Tibial nerve (tissue), 4 donors: ENCODE data around the gene GDPD5.

Source experiments
- EP300 ChIP-seq, 2 donors: sonication (generic); formaldehyde crosslinking; IDR thresholded peaks; one replicate each; pipeline ENCODE4 v1.6.1; 2017; ENCODE audit warnings: antibody characterized with exemption in 2 of 2, mild to moderate bottlenecking in 1 of 2
- POLR2A ChIP-seq, 2 donors: fragments of 450-650 bp; IDR thresholded peaks; one replicate each; pipeline ENCODE4 v1.6.1; 2017; ENCODE audit warnings: antibody characterized with exemption in 2 of 2, mild to moderate bottlenecking in 2 of 2, moderate library complexity in 2 of 2
- TF ChIP-seq, protein P1 (sequence below), 5 experiments: fragments of 200-600 bp in 3 of 5; fragments of 450-650 bp in 2 of 5; sonication (generic) in 3 of 5; IDR thresholded peaks; one replicate each; pipeline ENCODE4 v1.5.1; 2016 to 2019; ENCODE audit warnings: antibody characterized with exemption in 5 of 5, mild to moderate bottlenecking in 3 of 5, moderate library complexity in 2 of 5

DNA sequence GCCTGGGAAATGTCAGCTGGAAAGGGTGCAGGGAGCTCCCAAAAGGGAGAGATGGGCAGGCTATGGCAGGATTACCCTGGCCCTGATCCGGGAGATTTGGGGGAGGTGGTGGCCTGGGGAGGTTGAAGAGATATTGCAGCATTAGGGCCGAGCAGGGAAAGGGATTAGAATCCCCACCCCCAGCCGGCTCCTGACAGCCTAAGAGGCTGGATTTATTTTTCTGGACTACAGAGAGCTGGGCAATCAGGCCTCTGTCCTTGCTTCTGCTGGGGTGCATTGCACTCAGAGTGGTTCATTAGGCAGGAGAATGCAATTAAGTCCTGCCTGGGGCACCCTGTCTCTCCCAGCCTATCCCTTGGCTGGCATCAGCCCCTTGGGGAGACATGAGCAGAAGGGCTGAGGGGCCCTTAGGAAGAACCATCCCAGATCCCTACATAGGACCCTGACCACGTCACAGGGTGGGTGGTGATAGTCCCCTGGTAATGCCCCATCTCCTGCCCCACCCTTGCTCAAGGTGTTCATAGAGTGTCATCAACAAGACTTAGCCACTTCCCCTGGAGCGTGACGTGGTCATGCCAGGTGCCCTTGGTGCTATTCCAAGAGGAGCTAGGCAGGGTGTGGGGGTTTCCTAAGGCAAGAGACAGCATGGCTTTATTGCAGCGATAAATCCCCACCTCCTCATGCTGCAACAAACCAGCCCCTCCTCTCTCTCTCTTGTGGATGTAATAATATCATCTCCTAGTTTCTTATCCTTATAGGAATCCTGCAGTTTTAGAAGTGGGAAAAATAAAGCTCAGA is 54.4 kb downstream of the GDPD5 start:
- TF ChIP-seq, protein P1, sequence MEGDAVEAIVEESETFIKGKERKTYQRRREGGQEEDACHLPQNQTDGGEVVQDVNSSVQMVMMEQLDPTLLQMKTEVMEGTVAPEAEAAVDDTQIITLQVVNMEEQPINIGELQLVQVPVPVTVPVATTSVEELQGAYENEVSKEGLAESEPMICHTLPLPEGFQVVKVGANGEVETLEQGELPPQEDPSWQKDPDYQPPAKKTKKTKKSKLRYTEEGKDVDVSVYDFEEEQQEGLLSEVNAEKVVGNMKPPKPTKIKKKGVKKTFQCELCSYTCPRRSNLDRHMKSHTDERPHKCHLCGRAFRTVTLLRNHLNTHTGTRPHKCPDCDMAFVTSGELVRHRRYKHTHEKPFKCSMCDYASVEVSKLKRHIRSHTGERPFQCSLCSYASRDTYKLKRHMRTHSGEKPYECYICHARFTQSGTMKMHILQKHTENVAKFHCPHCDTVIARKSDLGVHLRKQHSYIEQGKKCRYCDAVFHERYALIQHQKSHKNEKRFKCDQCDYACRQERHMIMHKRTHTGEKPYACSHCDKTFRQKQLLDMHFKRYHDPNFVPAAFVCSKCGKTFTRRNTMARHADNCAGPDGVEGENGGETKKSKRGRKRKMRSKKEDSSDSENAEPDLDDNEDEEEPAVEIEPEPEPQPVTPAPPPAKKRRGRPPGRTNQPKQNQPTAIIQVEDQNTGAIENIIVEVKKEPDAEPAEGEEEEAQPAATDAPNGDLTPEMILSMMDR (IDR thresholded peaks at IDR 0.05), result no peak
- TF ChIP-seq EP300 (IDR thresholded peaks at IDR 0.05), result no peak
- no peak for TF ChIP-seq POLR2A (IDR thresholded peaks at IDR 0.05)
